Uterus (tissue), 4 donors: ENCODE measurements around the gene ATP8B3. TPM values are rescaled to one million over a fixed set of nuclear protein-coding genes. Genes with fewer than 3 reads are reported as not detected.

Source experiments
- DNase-seq, 2 donors: peaks; one replicate each; pipeline ENCODE4 v3.0.0-alpha.2; 2019 to 2020
- H3K27ac ChIP-seq, 2 donors: fragments of 200-600 bp; sonication (generic); 1 replicate in 1 of 2; 2 replicates in 1 of 2; pipeline ENCODE4 v1.5.1; 2016 to 2018
- H3K27me3 ChIP-seq, 2 donors: fragments of 200-600 bp; sonication (generic); one replicate each; pipeline ENCODE4 v1.5.1; 2018 to 2019; ENCODE audit warnings: control low read depth in 1 of 2
- H3K36me3 ChIP-seq, 2 donors: fragments of 200-600 bp; sonication (generic); one replicate each; pipeline ENCODE4 v1.5.1; 2019; ENCODE audit warnings: control low read depth in 1 of 2
- H3K4me1 ChIP-seq, 2 donors: fragments of 200-600 bp; sonication (generic); one replicate each; pipeline ENCODE4 v1.5.1; 2018 to 2019; ENCODE audit warnings: control low read depth in 1 of 2
- H3K4me3 ChIP-seq, 2 donors: fragments of 200-600 bp; sonication (generic); 1 replicate in 1 of 2; 2 replicates in 1 of 2; pipeline ENCODE4 v1.5.1; 2018 to 2019; ENCODE audit warnings: mild to moderate bottlenecking in 1 of 2
- H3K9me3 ChIP-seq, 2 donors: fragments of 200-600 bp; sonication (generic); one replicate each; pipeline ENCODE4 v1.5.1; 2019; ENCODE audit warnings: control low read depth in 1 of 2
- POLR2A ChIP-seq, 2 donors: fragments of 450-650 bp; IDR thresholded peaks; one replicate each; pipeline ENCODE4 v1.6.1; 2016; ENCODE audit warnings: antibody characterized with exemption in 2 of 2, mild to moderate bottlenecking in 1 of 2, moderate library complexity in 1 of 2
- intact Hi-C: fragments of 100-400 bp; cut with DNase I; formaldehyde crosslinking; loops from one replicate; pipeline ENCODE4 v1.15.1; 2023; ENCODE audit warnings: low total_unique reads
- total RNA-seq, 4 donors: library from RNA; depleted of rRNA in 3 of 4; stranded (reverse); fragments of >200 nt in 3 of 4; gene quantifications; one replicate each; pipeline versions ENCODE4 v1.1.0 to v1.2.4, GENCODE V29; 2014 to 2023
- TF ChIP-seq, protein P1 (sequence below), 4 experiments: fragments of 200-600 bp in 2 of 4; fragments of 450-650 bp in 2 of 4; sonication (generic) in 2 of 4; IDR thresholded peaks; one replicate each; pipeline ENCODE4 v1.5.1; 2016 to 2019; ENCODE audit warnings: antibody characterized with exemption in 4 of 4, mild to moderate bottlenecking in 2 of 4, moderate library complexity in 1 of 4
- donor health status: DM: yes; HTN: yes; CAD: no.

ATP8B3 gene
- total RNA-seq, 4 donors from 2014 or later, result 1.0 to 3.3 (median 1.7) TPM; not detected in 1

DNA sequence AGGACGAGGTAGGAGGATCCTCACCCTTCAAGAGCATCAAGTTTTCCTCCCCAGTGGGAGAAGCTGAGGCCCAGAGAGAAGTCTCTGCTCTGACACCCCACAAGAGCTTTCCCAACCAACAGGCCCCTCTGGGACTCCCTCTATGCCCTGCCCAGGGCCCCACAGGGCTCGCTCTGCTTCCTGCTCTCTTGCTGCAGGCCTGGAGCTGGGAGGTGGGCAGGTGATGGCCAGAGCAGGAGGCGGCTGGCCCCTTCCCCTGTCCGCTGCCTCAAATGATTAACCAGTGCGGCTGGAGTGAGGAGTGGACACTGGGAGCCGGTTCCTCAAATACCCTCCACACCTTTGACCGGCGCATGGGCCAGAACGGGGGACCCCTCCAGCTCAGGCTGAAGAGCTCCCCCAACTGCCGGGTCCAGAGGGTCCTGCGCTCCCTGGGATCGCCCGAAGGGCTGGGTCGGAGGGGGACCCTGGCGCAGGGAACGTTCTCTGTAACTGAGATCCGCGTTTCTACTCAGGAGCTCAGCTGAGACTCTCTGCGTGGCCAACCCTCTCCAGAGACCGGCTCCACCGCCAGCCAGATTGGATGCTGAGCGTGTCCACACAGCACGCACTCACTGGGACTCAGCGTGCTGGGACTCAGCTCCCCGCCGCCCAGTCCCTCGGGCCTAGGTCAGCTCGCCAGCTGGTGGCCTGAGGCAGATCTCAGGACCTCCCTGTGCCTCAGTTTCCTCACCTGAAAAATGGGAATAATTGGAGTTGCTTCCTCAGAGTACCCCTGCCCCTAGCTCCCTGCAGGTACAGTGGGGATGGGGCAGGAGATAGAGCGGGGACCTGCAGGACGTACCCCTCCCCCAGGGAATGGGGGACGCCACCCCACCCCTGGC, 65.4 kb downstream of the ATP8B3 start:
- DNase-seq, result no peak

DNA sequence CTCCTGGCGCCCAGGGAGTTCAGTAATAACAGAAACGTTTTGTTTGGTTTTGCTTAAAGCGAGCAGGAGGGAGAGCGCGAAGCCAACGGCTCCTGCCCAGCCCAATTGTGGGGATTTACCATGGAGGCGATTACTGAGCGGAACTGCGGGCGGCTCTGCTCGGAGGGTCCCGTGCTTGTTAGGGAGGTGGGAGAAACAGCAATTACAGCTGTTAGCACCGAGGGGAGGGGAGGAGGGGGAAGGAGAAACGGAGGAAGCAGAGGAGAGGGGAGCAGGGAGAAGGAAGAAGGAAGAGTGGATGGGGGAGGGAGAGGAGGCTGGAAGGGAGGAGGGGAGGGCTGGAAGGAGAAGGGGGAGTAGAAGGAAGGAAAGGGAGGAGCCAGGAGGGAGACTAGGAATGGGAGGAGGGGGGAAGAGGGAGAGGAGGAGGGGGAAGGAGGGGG, 66.5 kb downstream of the ATP8B3 start:
- intact Hi-C loops, result no loop called here
- Histone ChIP-seq H3K4me1 (peaks cover 0 to 19% of the 10 kb centered on the region in 2 donors), H3K27me3 (peaks cover 22 to 50% of the 10 kb centered on the region in 2 donors), H3K4me3 (no peak overlapping the region), H3K27ac (no peak overlapping the region), H3K9me3 (no peaks in the 10 kb centered on the region), H3K36me3 (no peaks in the 10 kb centered on the region)
- no peak for TF ChIP-seq POLR2A (IDR thresholded peaks at IDR 0.05)
- TF ChIP-seq, protein P1, sequence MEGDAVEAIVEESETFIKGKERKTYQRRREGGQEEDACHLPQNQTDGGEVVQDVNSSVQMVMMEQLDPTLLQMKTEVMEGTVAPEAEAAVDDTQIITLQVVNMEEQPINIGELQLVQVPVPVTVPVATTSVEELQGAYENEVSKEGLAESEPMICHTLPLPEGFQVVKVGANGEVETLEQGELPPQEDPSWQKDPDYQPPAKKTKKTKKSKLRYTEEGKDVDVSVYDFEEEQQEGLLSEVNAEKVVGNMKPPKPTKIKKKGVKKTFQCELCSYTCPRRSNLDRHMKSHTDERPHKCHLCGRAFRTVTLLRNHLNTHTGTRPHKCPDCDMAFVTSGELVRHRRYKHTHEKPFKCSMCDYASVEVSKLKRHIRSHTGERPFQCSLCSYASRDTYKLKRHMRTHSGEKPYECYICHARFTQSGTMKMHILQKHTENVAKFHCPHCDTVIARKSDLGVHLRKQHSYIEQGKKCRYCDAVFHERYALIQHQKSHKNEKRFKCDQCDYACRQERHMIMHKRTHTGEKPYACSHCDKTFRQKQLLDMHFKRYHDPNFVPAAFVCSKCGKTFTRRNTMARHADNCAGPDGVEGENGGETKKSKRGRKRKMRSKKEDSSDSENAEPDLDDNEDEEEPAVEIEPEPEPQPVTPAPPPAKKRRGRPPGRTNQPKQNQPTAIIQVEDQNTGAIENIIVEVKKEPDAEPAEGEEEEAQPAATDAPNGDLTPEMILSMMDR (IDR thresholded peaks at IDR 0.05), result no peak
- no peak for DNase-seq

More for the DNA sequence above, 65.4 kb downstream of the ATP8B3 start:
- H3K9me3 ChIP-seq, result no peaks in the 10 kb centered on the region
- TF ChIP-seq POLR2A (IDR thresholded peaks at IDR 0.05), result no peak
- TF ChIP-seq, protein P1 (IDR thresholded peaks at IDR 0.05), result no peak
- H3K27me3 ChIP-seq, result peaks cover 22 to 60% of the 10 kb centered on the region in 2 donors
- no peaks in the 10 kb centered on the region for H3K36me3 ChIP-seq
- intact Hi-C loops, result no loop called here
- peaks cover 0 to 19% of the 10 kb centered on the region in 2 donors for H3K4me1 ChIP-seq
- H3K27ac ChIP-seq, result no peak overlapping the region
- no peak overlapping the region for H3K4me3 ChIP-seq

DNA sequence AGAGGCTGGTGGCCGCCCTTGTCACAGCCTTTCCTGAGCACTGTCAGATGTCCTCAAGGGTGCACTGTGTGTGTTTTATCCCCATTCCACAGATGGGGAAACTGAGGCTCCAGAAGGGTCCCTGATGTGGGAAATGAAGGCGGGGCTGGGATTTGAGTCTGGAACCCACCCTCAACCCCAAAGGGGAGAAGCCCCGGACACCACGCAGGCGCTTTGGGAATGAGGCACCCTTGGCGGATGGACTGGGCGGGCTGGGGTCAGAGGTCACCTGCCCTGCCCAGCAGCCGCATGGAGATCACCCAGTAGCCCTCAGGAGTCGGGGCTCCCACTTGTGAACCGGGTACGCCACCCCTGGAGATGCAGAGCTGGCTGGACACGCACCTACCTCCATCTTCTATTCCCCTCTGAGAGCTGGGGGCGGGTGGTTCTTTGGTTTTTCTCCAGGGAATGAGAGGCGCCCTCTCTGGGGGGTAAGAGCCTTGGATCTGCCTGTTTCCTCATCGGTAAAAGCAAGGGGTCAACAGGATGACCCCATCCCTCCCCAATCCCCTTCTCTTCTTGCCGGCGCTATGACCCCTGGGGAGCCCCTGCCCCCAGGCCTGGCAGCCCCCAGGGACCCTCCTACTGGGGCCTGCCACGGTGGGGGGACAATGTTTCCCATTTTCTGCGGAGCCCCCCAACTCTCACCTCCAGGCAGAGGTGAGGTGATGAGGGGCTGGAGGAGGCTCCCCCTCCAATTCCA, 67.1 kb downstream of the ATP8B3 start:
- no peak for DNase-seq
- H3K9me3 ChIP-seq, result no peaks in the 10 kb centered on the region
- H3K36me3 ChIP-seq, result no peaks in the 10 kb centered on the region
- no peak overlapping the region for H3K4me3 ChIP-seq
- H3K4me1 ChIP-seq, result peaks cover 0 to 19% of the 10 kb centered on the region in 2 donors
- intact Hi-C loops, result no loop called here
- no peak for TF ChIP-seq POLR2A (IDR thresholded peaks at IDR 0.05)
- TF ChIP-seq, protein P1 (IDR thresholded peaks at IDR 0.05), result no peak
- no peak overlapping the region for H3K27ac ChIP-seq
- peaks cover 22 to 44% of the 10 kb centered on the region in 2 donors for H3K27me3 ChIP-seq

DNA sequence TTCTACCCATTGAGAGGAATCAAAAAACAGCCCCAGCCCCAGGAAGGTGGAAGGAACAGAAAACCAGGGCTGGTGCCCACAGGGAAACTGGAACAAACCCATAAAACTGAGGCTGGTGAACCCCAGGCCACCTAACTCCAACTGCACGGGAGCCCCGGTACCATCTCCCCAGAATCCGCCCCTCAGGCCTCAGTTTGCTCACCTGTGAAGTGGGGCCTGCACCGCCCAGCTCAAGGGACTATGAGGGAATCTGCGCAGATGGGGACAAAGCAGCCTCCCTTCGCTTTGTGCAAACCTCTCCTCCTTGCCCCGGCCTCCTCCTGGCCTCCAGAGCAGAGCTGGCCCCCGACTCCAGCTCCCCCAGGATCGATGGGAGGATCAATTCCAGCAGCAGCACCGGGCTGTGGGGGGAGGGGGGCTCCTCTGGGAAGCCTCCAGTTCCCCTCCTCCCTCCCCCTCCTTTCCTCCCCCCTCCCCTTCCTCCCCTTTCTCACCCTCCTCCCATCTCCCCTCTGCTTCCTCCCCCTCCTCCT, 67.9 kb downstream of the ATP8B3 start:
- Histone ChIP-seq H3K9me3 (no peaks in the 10 kb centered on the region), H3K36me3 (no peaks in the 10 kb centered on the region), H3K27me3 (peaks cover 17 to 37% of the 10 kb centered on the region in 2 donors), H3K4me3 (no peak overlapping the region), H3K4me1 (peaks cover 0 to 11% of the 10 kb centered on the region in 2 donors), H3K27ac (no peak overlapping the region)
- DNase-seq, result no peak
- TF ChIP-seq, protein P1 (IDR thresholded peaks at IDR 0.05), result no peak
- TF ChIP-seq POLR2A (IDR thresholded peaks at IDR 0.05), result no peak
- intact Hi-C loops, result no loop called here
